Keratinocyte (primary cell): ENCODE results near the gene KDF1. TPM values are rescaled to one million over a fixed set of nuclear protein-coding genes. Genes with fewer than 3 reads are reported as not detected.

ENCODE experiments used
- DNase-seq: peaks from one replicate; pipeline ENCODE4 v3.0.0-alpha.2; 2011; ENCODE audit warnings: low read depth, missing footprints, low spot score
- FAIRE-seq: peaks from 2 replicates; lab custom pipeline; 2011; peaks lifted over from hg19 to GRCh38; lab: Jason Lieb, UNC
- H2AFZ ChIP-seq: 2 replicates; pipeline ENCODE4 v1.6.0; 2012; ENCODE audit warnings: low read length, control low read depth, inconsistent platforms; ENCODE audit not compliant: control insufficient read depth
- H3K27ac ChIP-seq: 2 replicates; pipeline ENCODE4 v1.5.1; 2011; ENCODE audit warnings: low read length; ENCODE audit not compliant: control insufficient read depth, insufficient read depth
- H3K27me3 ChIP-seq: 3 replicates; pipeline ENCODE4 v1.6.0; 2011; ENCODE audit warnings: low read length; ENCODE audit not compliant: control insufficient read depth, insufficient read depth; ENCODE audit errors: extremely low read depth
- H3K36me3 ChIP-seq, 2 experiments: 2 replicates in 1 of 2; 3 replicates in 1 of 2; pipeline ENCODE4 v1.5.1; 2011; ENCODE audit warnings: low read length in 2 of 2, mild to moderate bottlenecking in 1 of 2; ENCODE audit not compliant: control insufficient read depth in 2 of 2, insufficient read depth in 2 of 2; ENCODE audit errors: extremely low read depth in 1 of 2
- H3K4me1 ChIP-seq: 3 replicates; pipeline ENCODE4 v1.5.1; 2011; ENCODE audit warnings: low read length; ENCODE audit not compliant: control insufficient read depth, insufficient read depth; ENCODE audit errors: extremely low read depth
- H3K4me2 ChIP-seq: 3 replicates; pipeline ENCODE4 v1.6.0; 2011; ENCODE audit warnings: low read depth, low read length; ENCODE audit not compliant: control insufficient read depth, insufficient read depth; ENCODE audit errors: extremely low read depth
- H3K4me3 ChIP-seq, 3 experiments: fragments of 200-600 bp in 1 of 3; sonication (generic) in 1 of 3; 2 replicates in 2 of 3; 3 replicates in 1 of 3; pipeline ENCODE4 v1.5.1; 2011 to 2016; ENCODE audit warnings: low read length in 3 of 3, mild to moderate bottlenecking in 3 of 3, control low read depth in 2 of 3, inconsistent platforms in 1 of 3, low read depth in 1 of 3, mixed read lengths in 1 of 3, mixed run types in 1 of 3, moderate library complexity in 1 of 3; ENCODE audit not compliant: control insufficient read depth in 2 of 3, insufficient read depth in 2 of 3; ENCODE audit errors: extremely low read depth in 1 of 3
- H3K79me2 ChIP-seq: 2 replicates; pipeline ENCODE4 v1.6.0; 2012; ENCODE audit warnings: low read length; ENCODE audit not compliant: control insufficient read depth, insufficient read depth
- H3K9ac ChIP-seq: 3 replicates; pipeline ENCODE4 v1.6.0; 2011; ENCODE audit warnings: low read length; ENCODE audit not compliant: control insufficient read depth, insufficient read depth; ENCODE audit errors: extremely low read depth
- H3K9me1 ChIP-seq: 3 replicates; pipeline ENCODE4 v1.6.0; 2011; ENCODE audit warnings: low read length; ENCODE audit not compliant: control insufficient read depth, insufficient read depth; ENCODE audit errors: extremely low read depth
- H3K9me3 ChIP-seq: 2 replicates; pipeline ENCODE4 v1.5.1; 2012; ENCODE audit warnings: low read depth, low read length; ENCODE audit not compliant: control insufficient read depth
- H4K20me1 ChIP-seq: 3 replicates; pipeline ENCODE4 v1.6.0; 2011; ENCODE audit warnings: low read length; ENCODE audit not compliant: control insufficient read depth, insufficient read depth; ENCODE audit errors: extremely low read depth
- CTCF ChIP-seq, 3 experiments: IDR thresholded peaks in 1 of 3; conservative IDR thresholded peaks in 1 of 3; optimal IDR thresholded peaks in 1 of 3; 2 replicates in 2 of 3; 3 replicates in 1 of 3; pipeline versions ENCODE3 to v1.5.1; 2011; ENCODE audit warnings: low read length in 3 of 3, mild to moderate bottlenecking in 3 of 3, moderate library complexity in 2 of 3, control low read depth in 1 of 3, inconsistent platforms in 1 of 3; ENCODE audit not compliant: insufficient read depth in 2 of 3; ENCODE audit errors: extremely low read depth in 1 of 3
- EZH2 ChIP-seq: IDR thresholded peaks from one replicate; pipeline ENCODE4 v1.6.1; 2012; ENCODE audit warnings: inconsistent platforms, mild to moderate bottlenecking, low read length, moderate library complexity
- dilution Hi-C: fragments of 300-500 bp; cut with MboI; formaldehyde crosslinking; loops from one replicate; pipeline ENCODE4 v1.7.0; 2020; ENCODE audit warnings: low sequenced_read_pairs; ENCODE audit not compliant: extremely low pct_ligation_motif_present
- polyA plus RNA-seq, 5 experiments: library from polyadenylated mRNA; depleted of rRNA in 3 of 5; stranded (reverse) in 3 of 5; stranded (forward) in 1 of 5; unstranded in 1 of 5; fragments of >200 nt; gene quantifications; 1 replicate in 1 of 5; 2 replicates in 3 of 5; 3 replicates in 1 of 5; pipeline versions ENCODE4 v1.2.1 to v1.2.3, GENCODE V29; 2011 to 2012; ENCODE audit warnings: missing spikeins in 2 of 5, low read depth in 1 of 5, low replicate concordance in 1 of 5

Gene KDF1
- polyA plus RNA-seq, 1 donor (not counting 4 experiments of a cell fraction or from before 2014, with no cell fraction given), result 13.8 TPM

DNA sequence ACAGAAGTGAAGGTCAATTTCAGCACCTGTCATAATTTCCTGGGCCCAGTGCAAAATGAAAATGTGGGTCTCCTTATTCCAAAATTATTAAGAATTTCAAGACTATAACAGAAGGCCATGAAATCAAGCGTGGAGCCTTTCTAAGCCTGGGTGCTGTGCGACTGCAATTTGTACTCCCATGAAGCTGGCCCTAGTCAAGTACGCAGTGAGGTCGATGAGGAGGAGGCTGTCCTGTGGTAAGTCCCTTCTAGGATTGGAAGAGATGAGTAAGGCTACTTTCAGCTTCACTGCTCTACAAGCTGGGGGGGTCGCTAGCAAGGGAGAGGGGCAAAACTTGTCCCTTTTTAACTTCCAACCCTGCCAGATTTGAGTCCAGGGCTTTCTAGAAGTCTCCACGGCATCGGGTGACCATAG is 39.1 kb downstream of the KDF1 start:
- peak overlapping the region; percentile 90 for H3K9ac ChIP-seq
- peaks cover 32% of the 10 kb centered on the region for H3K79me2 ChIP-seq
- peaks cover 7 to 17% of the 10 kb centered on the region in 2 experiments for H3K36me3 ChIP-seq
- no peak for FAIRE-seq
- H2AFZ ChIP-seq, result peak overlapping the region; percentile 90
- H3K4me2 ChIP-seq, result peak overlapping the region; percentile 79
- H3K27me3 ChIP-seq, result no peaks in the 10 kb centered on the region
- H3K27ac ChIP-seq, result peak overlapping the region; percentile 90
- H4K20me1 ChIP-seq, result peaks cover 4% of the 10 kb centered on the region
- H3K4me1 ChIP-seq, result peaks cover 15% of the 10 kb centered on the region
- peak overlapping the region; percentile 41 to 96 (median 86) for H3K4me3 ChIP-seq
- TF ChIP-seq EZH2, result no peak
- no peak for TF ChIP-seq CTCF (optimal IDR thresholded peaks at IDR 0.05 in 1 of 3, IDR thresholded peaks at IDR 0.05 in 1 of 3, conservative IDR thresholded peaks at IDR 0.05 in 1 of 3; ENCODE audit: extremely low read depth in 1 of 3, insufficient read depth in 2 of 3, low read length in 3 of 3)
- dilution Hi-C loops, result no loop called here
- DNase-seq, result no peak
- H3K9me3 ChIP-seq, result no peaks in the 10 kb centered on the region
- no peaks in the 10 kb centered on the region for H3K9me1 ChIP-seq

DNA sequence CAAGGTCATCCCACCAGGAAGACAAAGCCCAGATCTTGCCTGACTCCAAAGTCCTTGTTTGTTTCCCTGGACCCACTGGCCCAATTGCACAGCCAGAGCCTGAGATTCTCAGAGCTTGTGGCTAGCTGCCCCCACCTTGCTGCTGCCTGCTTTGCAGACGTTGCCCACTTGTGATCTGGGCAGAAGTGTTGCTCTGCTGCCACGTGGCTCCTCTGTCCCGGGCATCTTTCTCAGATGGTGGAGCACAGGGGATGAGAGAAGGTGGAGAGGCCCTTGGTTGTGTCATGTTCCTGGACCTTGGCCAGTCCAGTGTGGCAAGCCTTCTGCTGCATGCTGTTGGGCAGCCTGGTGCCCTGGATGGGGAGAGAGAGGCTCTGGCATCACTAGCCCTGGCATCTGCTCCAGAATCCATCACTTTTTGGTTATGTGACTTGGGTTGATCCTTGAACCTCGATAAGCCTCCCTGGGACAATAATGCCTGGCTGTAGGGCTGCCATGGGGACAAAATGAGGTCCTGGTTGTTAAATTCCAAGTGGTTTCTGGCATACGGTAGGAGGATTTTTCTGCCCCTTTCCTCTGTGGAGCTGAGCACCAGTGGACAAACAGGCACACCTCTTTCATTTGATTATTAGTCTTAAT is 44.9 kb downstream of the KDF1 start:
- Histone ChIP-seq H3K79me2 (no peaks in the 10 kb centered on the region), H3K36me3 (no peaks in the 10 kb centered on the region), H3K27me3 (peaks cover 3% of the 10 kb centered on the region), H3K4me3 (no peak overlapping the region), H3K27ac (no peak overlapping the region), H3K4me1 (no peaks in the 10 kb centered on the region), H4K20me1 (no peaks in the 10 kb centered on the region), H3K4me2 (no peak overlapping the region), H2AFZ (no peak overlapping the region), H3K9me1 (no peaks in the 10 kb centered on the region), H3K9me3 (no peaks in the 10 kb centered on the region), H3K9ac (no peak overlapping the region)
- no peak for TF ChIP-seq CTCF (optimal IDR thresholded peaks at IDR 0.05 in 1 of 3, IDR thresholded peaks at IDR 0.05 in 1 of 3, conservative IDR thresholded peaks at IDR 0.05 in 1 of 3; ENCODE audit: extremely low read depth in 1 of 3, insufficient read depth in 2 of 3, low read length in 3 of 3)
- dilution Hi-C loops, result no loop called here
- FAIRE-seq (no peak), DNase-seq (no peak)
